Measurements from ENCODE around the gene MXRA5. TPM values are rescaled to one million over a fixed set of nuclear protein-coding genes. Genes with fewer than 3 reads are reported as not detected.

The MXRA5 gene
- total and polyA plus RNA-seq, 3 experiments from 2014 or later, result not detected

DNA sequence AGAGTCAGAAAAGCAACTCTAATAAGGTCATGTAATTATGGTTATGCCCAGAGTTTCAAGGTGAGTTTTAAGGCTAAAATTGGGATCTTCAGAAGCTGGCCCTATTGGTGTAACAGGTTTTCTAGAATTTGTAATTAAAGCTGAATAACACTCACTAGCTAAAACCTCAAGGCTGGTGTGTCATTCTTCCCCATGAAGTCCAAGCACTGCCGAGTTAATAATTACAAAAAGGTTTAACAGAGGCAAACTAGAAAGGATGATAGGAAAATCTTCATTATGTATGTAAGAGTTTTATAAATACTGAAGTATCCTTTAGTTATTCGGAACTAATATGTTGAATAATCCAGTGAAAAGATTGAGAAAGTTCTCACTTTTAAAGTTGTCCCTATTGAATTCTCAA lies 34.3 kb downstream of the MXRA5 start:
- POLR2A ChIA-PET, result no interaction called here
- H3K36me3 Mint-ChIP-seq, result no peaks in the 10 kb centered on the region
- DNase-seq, result no peak

DNA sequence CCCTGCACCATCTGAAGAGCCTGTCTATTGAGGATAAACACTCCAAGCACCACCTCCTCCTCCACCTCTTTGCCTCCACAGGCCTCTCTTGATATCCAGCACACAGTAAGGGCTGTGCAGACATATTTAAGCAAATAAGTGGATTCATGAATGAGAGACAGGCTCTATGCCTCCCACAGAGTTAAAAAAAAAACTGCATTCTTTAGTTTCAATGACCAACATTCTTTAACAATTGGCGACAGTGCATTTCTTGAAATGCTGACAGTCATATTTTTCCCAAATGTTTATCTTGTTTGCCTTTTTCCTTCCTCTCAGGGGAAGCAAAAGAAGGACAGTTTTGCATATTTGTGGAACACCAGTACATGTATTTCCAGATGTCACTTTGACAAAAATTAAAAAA lies 38.6 kb downstream of the MXRA5 start:
- H3K27ac ChIP-seq (ENCODE audit: low read depth, low read length), result no peak overlapping the region
- ChIA-PET CTCF (no interaction called here), POLR2A (no interaction called here)
- H3K36me3 ChIP-seq (ENCODE audit: insufficient read depth, low read length), result no peaks in the 10 kb centered on the region
- Mint-ChIP-seq H3K27me3 (no peaks in the 10 kb centered on the region), H3K27ac (no peak overlapping the region), H3K4me3 (no peak overlapping the region), H3K4me1 (no peaks in the 10 kb centered on the region), H3K36me3 (no peaks in the 10 kb centered on the region), H3K9me3 (peaks cover 0 to 3% (median 0%) of the 10 kb centered on the region in 5 donors)
- no peaks in the 10 kb centered on the region for H3K4me1 ChIP-seq (ENCODE audit: insufficient read depth, low read length)
- DNase-seq, result no peak
- no peaks in the 10 kb centered on the region for H3K27me3 ChIP-seq (ENCODE audit: insufficient read depth, low read length, poor library complexity, severe bottlenecking)
- H3K4me3 ChIP-seq (ENCODE audit: low read length), result no peak overlapping the region
- H3K9me3 ChIP-seq (ENCODE audit: low read length), result no peaks in the 10 kb centered on the region

More for the DNA sequence above, 34.3 kb downstream of the MXRA5 start:
- Histone ChIP-seq H3K27me3 (ENCODE audit: insufficient read depth, low read length, poor library complexity, severe bottlenecking) (no peaks in the 10 kb centered on the region), H3K27ac (ENCODE audit: low read depth, low read length) (no peak overlapping the region), H3K9me3 (ENCODE audit: low read length) (no peaks in the 10 kb centered on the region), H3K36me3 (ENCODE audit: insufficient read depth, low read length) (no peaks in the 10 kb centered on the region), H3K4me1 (ENCODE audit: insufficient read depth, low read length) (no peaks in the 10 kb centered on the region), H3K4me3 (ENCODE audit: low read length) (no peak overlapping the region)
- Mint-ChIP-seq H3K4me1 (no peaks in the 10 kb centered on the region), H3K27me3 (peaks cover 0 to 1% of the 10 kb centered on the region in 2 donors), H3K4me3 (no peak overlapping the region), H3K27ac (no peak overlapping the region), H3K9me3 (peaks cover 0 to 4% (median 0%) of the 10 kb centered on the region in 5 donors)
- CTCF ChIA-PET, result no interaction called here

- H3K36me3 ChIP-seq (ENCODE audit: insufficient read depth, low read length), result no peaks in the 10 kb centered on the region
- H3K4me3 ChIP-seq (ENCODE audit: low read length), result no peak overlapping the region
- no peaks in the 10 kb centered on the region for H3K9me3 Mint-ChIP-seq
- no peak for DNase-seq
- no peaks in the 10 kb centered on the region for H3K4me1 Mint-ChIP-seq
- no peak overlapping the region for H3K4me3 Mint-ChIP-seq
- peaks cover 0 to 4% of the 10 kb centered on the region in 2 donors for H3K27me3 Mint-ChIP-seq
- H3K27me3 ChIP-seq (ENCODE audit: insufficient read depth, low read length, poor library complexity, severe bottlenecking), result no peaks in the 10 kb centered on the region
- no peaks in the 10 kb centered on the region for H3K36me3 Mint-ChIP-seq
- H3K27ac ChIP-seq (ENCODE audit: low read depth, low read length), result no peak overlapping the region
- H3K27ac Mint-ChIP-seq, result no peak overlapping the region
- ChIA-PET CTCF (no interaction called here), POLR2A (no interaction called here)
- H3K4me1 ChIP-seq (ENCODE audit: insufficient read depth, low read length), result no peaks in the 10 kb centered on the region
- H3K9me3 ChIP-seq (ENCODE audit: low read length), result no peaks in the 10 kb centered on the region
Observed at GRCh38 chrX:3299636-3300035, 46.8 kb downstream of the MXRA5 start.

DNA sequence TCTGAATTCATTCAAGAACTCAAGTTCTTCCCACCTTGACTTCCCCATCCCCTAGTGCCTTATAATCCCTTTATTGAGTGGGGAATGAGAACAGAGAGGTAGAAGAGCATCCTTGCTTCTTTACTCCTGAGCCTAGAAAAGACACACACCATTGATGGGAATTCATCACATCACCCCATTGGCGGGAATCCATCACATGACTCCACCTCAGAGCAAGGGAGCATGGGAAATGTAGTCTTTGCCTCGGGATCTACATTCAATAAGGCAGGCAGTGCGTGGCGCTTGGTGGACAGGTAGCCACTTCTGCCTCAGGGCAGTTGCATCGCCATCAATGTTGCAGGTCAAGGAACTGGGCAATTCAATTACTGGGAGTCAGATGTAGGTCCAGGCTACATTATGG lies 50.7 kb downstream of the MXRA5 start:
- Histone ChIP-seq H3K9me3 (ENCODE audit: low read length) (no peaks in the 10 kb centered on the region), H3K27me3 (ENCODE audit: insufficient read depth, low read length, poor library complexity, severe bottlenecking) (no peaks in the 10 kb centered on the region), H3K4me1 (ENCODE audit: insufficient read depth, low read length) (no peaks in the 10 kb centered on the region), H3K27ac (ENCODE audit: low read depth, low read length) (no peak overlapping the region), H3K4me3 (ENCODE audit: low read length) (no peak overlapping the region), H3K36me3 (ENCODE audit: insufficient read depth, low read length) (no peaks in the 10 kb centered on the region)
- no peak overlapping the region for H3K4me3 Mint-ChIP-seq
- no peaks in the 10 kb centered on the region for H3K9me3 Mint-ChIP-seq
- ChIA-PET CTCF (no interaction called here), POLR2A (no interaction called here)
- no peak for DNase-seq
- no peaks in the 10 kb centered on the region for H3K4me1 Mint-ChIP-seq
- peaks cover 0 to 5% of the 10 kb centered on the region in 2 donors for H3K27me3 Mint-ChIP-seq
- no peaks in the 10 kb centered on the region for H3K36me3 Mint-ChIP-seq
- no peak overlapping the region for H3K27ac Mint-ChIP-seq

DNA sequence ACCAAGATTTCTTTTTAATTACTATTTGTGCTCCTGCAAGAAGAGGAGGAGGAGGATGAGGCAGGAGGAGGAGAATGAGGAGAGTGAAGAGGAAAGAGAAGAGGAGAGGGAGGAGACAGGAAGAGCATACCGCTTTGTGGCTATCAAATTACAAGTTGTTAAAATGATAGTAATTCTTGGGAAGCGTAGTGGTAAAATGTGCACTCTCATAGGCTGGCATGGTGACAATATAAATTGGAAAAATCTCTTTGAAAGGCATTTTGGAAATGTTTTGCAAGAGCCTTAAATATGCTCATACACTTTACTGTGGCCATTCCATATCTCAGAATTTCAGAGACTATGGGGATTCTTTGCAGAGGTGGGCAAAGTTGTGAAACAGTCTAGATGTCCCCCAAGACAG lies 53.2 kb downstream of the MXRA5 start:
- no peak overlapping the region for H3K4me3 Mint-ChIP-seq
- POLR2A ChIA-PET, result no interaction called here
- no peak overlapping the region for H3K27ac Mint-ChIP-seq
- CTCF ChIA-PET, result no interaction called here
- no peaks in the 10 kb centered on the region for H3K36me3 Mint-ChIP-seq
- H3K4me1 ChIP-seq (ENCODE audit: insufficient read depth, low read length), result no peaks in the 10 kb centered on the region
- H3K9me3 Mint-ChIP-seq, result peaks cover 0 to 3% (median 0%) of the 10 kb centered on the region in 5 donors
- no peak for DNase-seq
- peaks cover 0 to 6% of the 10 kb centered on the region in 2 donors for H3K27me3 Mint-ChIP-seq
- H3K4me3 ChIP-seq (ENCODE audit: low read length), result no peak overlapping the region
- no peaks in the 10 kb centered on the region for H3K27me3 ChIP-seq (ENCODE audit: insufficient read depth, low read length, poor library complexity, severe bottlenecking)
- no peak overlapping the region for H3K27ac ChIP-seq (ENCODE audit: low read depth, low read length)
- no peaks in the 10 kb centered on the region for H3K9me3 ChIP-seq (ENCODE audit: low read length)
- no peaks in the 10 kb centered on the region for H3K4me1 Mint-ChIP-seq
- H3K36me3 ChIP-seq (ENCODE audit: insufficient read depth, low read length), result no peaks in the 10 kb centered on the region

GRCh38 chrX:3290561-3290960 lies 55.9 kb downstream of the MXRA5 start:
- DNase-seq, result no peak
- no peaks in the 10 kb centered on the region for H3K27me3 ChIP-seq (ENCODE audit: insufficient read depth, low read length, poor library complexity, severe bottlenecking)
- no peak overlapping the region for H3K4me3 ChIP-seq (ENCODE audit: low read length)
- no peak overlapping the region for H3K27ac Mint-ChIP-seq
- no peaks in the 10 kb centered on the region for H3K4me1 Mint-ChIP-seq
- H3K4me1 ChIP-seq (ENCODE audit: insufficient read depth, low read length), result no peaks in the 10 kb centered on the region
- H3K27ac ChIP-seq (ENCODE audit: low read depth, low read length), result no peak overlapping the region
- no peak overlapping the region for H3K4me3 Mint-ChIP-seq
- no peaks in the 10 kb centered on the region for H3K9me3 ChIP-seq (ENCODE audit: low read length)
- peaks cover 0 to 7% (median 0%) of the 10 kb centered on the region in 5 donors for H3K9me3 Mint-ChIP-seq
- CTCF ChIA-PET, result no interaction called here
- H3K36me3 Mint-ChIP-seq, result no peaks in the 10 kb centered on the region
- peaks cover 0 to 3% of the 10 kb centered on the region in 2 donors for H3K27me3 Mint-ChIP-seq
- no peaks in the 10 kb centered on the region for H3K36me3 ChIP-seq (ENCODE audit: insufficient read depth, low read length)
- POLR2A ChIA-PET, result no interaction called here

DNA sequence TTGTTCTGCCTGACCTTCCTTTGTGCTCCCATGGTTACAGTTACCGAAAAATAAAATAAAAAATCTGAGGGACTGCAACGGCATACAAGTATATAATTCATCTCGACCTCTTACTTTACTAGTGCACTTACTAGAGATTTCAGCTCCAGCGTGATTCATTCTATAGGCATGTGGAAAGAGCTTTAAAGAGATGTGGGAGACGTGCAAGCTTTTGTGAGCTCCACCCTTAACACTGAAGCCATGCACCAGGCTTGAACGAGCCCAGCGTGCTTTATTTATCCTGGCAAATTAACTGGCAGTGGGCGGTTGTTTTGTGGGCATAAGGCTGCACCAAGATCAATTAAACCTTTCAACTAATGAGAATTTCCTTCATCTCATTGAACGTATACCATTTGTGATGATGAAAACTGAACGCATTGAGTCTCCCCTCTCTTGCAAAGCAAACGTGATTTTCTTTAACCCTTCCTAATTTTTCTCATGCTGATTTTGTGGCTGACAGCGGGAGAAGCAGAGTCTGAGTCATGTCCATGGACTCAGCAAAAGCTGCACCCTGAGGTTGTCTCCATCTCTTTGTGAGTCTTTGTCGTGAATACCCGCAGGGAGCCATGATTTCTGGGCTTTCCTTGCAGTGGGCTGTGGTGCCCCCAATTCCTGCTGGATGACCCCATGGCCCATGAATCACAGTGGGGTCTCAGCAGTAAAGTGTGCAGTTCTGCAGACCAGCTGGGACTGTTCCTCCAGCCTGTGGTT lies 60.1 kb downstream of the MXRA5 start:
- Histone ChIP-seq H3K27me3 (ENCODE audit: insufficient read depth, low read length, poor library complexity, severe bottlenecking) (no peaks in the 10 kb centered on the region), H3K36me3 (ENCODE audit: insufficient read depth, low read length) (no peaks in the 10 kb centered on the region), H3K4me1 (ENCODE audit: insufficient read depth, low read length) (no peaks in the 10 kb centered on the region), H3K4me3 (ENCODE audit: low read length) (no peak overlapping the region), H3K27ac (ENCODE audit: low read depth, low read length) (no peak overlapping the region), H3K9me3 (ENCODE audit: low read length) (no peaks in the 10 kb centered on the region)
- ChIA-PET CTCF (no interaction called here), POLR2A (no interaction called here)
- Mint-ChIP-seq H3K4me1 (no peaks in the 10 kb centered on the region), H3K36me3 (no peaks in the 10 kb centered on the region), H3K27ac (no peak overlapping the region), H3K4me3 (no peak overlapping the region), H3K27me3 (peaks cover 0 to 1% of the 10 kb centered on the region in 2 donors), H3K9me3 (peaks cover 0 to 7% (median 0%) of the 10 kb centered on the region in 5 donors)
- DNase-seq, result no peak

DNA sequence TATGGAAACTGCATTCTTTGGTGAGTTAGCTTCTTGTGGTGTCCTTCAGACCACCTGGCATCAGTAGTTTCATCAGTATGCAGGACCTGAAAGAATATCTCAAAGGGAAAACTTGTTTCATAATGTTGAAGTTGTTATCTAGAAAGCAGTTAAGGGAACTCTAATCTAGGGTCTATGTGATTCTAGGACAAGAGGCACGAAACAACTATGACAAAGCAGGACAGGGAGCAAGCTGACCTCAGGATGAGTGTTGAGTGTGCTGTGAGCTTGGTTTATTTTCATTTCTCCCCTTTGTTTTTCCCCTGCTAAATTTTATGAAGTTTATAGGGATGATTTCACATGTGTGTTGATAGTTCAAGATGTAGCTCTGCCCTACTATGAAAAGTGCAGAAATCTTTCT lies 65.7 kb downstream of the MXRA5 start:
- H3K9me3 Mint-ChIP-seq, result peaks cover 0 to 17% (median 11%) of the 10 kb centered on the region in 5 donors
- no peak overlapping the region for H3K27ac Mint-ChIP-seq
- Histone ChIP-seq H3K4me3 (ENCODE audit: low read length) (no peak overlapping the region), H3K4me1 (ENCODE audit: insufficient read depth, low read length) (no peaks in the 10 kb centered on the region), H3K9me3 (ENCODE audit: low read length) (no peaks in the 10 kb centered on the region), H3K36me3 (ENCODE audit: insufficient read depth, low read length) (no peaks in the 10 kb centered on the region), H3K27ac (ENCODE audit: low read depth, low read length) (no peak overlapping the region), H3K27me3 (ENCODE audit: insufficient read depth, low read length, poor library complexity, severe bottlenecking) (no peaks in the 10 kb centered on the region)
- H3K27me3 Mint-ChIP-seq, result peaks cover 0 to 1% of the 10 kb centered on the region in 2 donors
- no peak overlapping the region for H3K4me3 Mint-ChIP-seq
- ChIA-PET CTCF (no interaction called here), POLR2A (no interaction called here)
- no peak for DNase-seq
- peaks cover 0 to 4% (median 0%) of the 10 kb centered on the region in 3 donors for H3K36me3 Mint-ChIP-seq
- no peaks in the 10 kb centered on the region for H3K4me1 Mint-ChIP-seq

Measured in CD8-positive, alpha-beta memory T cell (primary cell).